Tibial nerve (tissue), 4 donors: ENCODE measurements around the gene SRR. TPM values are rescaled to one million over a fixed set of nuclear protein-coding genes. Genes with fewer than 3 reads are reported as not detected.
"Not testable (repeated sequence)": the region's sequence is repeated elsewhere in the genome, so short reads cannot be mapped to it uniquely, and the experiment has no call there.

ENCODE experiments used
- DNase-seq, 2 donors: peaks; one replicate each; pipeline ENCODE4 v3.0.0-alpha.2; 2019; ENCODE audit warnings: low spot score in 2 of 2
- H3K27ac ChIP-seq, 4 donors: fragments of 200-600 bp; sonication (generic) in 3 of 4; one replicate each; pipeline ENCODE4 v1.5.1; 2017 to 2019; ENCODE audit warnings: mild to moderate bottlenecking in 1 of 4
- H3K27me3 ChIP-seq, 2 donors: fragments of 200-600 bp; sonication (generic) in 1 of 2; one replicate each; pipeline versions ENCODE4 v1.5.1 to v1.6.0; 2017 to 2019
- H3K36me3 ChIP-seq, 3 donors: fragments of 200-600 bp; sonication (generic); one replicate each; pipeline ENCODE4 v1.5.1; 2018 to 2019
- H3K4me1 ChIP-seq, 4 donors: fragments of 200-600 bp; sonication (generic) in 3 of 4; one replicate each; pipeline ENCODE4 v1.5.1; 2017 to 2019
- H3K4me3 ChIP-seq, 4 donors: fragments of 200-600 bp; sonication (generic) in 3 of 4; one replicate each; pipeline ENCODE4 v1.5.1; 2017 to 2019; ENCODE audit warnings: mild to moderate bottlenecking in 1 of 4, moderate library complexity in 1 of 4
- H3K9me3 ChIP-seq, 4 donors: fragments of 200-600 bp; sonication (generic) in 3 of 4; one replicate each; pipeline ENCODE4 v1.5.1; 2017 to 2019
- CTCF ChIP-seq, 5 experiments: fragments of 200-600 bp in 3 of 5; fragments of 450-650 bp in 2 of 5; sonication (generic) in 3 of 5; IDR thresholded peaks; one replicate each; pipeline ENCODE4 v1.5.1; 2016 to 2019; ENCODE audit warnings: antibody characterized with exemption in 5 of 5, mild to moderate bottlenecking in 3 of 5, moderate library complexity in 2 of 5
- EP300 ChIP-seq, 2 donors: sonication (generic); formaldehyde crosslinking; IDR thresholded peaks; one replicate each; pipeline ENCODE4 v1.6.1; 2017; ENCODE audit warnings: antibody characterized with exemption in 2 of 2, mild to moderate bottlenecking in 1 of 2
- POLR2A ChIP-seq, 2 donors: fragments of 450-650 bp; IDR thresholded peaks; one replicate each; pipeline ENCODE4 v1.6.1; 2017; ENCODE audit warnings: antibody characterized with exemption in 2 of 2, mild to moderate bottlenecking in 2 of 2, moderate library complexity in 2 of 2
- WGBS, 2 donors: methylation state at CpG; one replicate each; pipeline ENCODE4 v1.1.5; 2018; 5-methylcytosine and 5-hydroxymethylcytosine counted together
- total RNA-seq, 4 donors: library from RNA; depleted of rRNA; stranded (reverse); fragments of >200 nt; gene quantifications; one replicate each; pipeline ENCODE4 v1.1.0, GENCODE V29; 2016

The SRR gene
- 10 to 100 TPM in 1 of 4 donors, 1 to 10 TPM in 3; 6.3 to 13.8 (median 7.9) TPM for total RNA-seq

- peaks cover 2 to 33% (median 11%) of the 10 kb centered on the region in 4 donors for H3K4me1 ChIP-seq
- TF ChIP-seq POLR2A (IDR thresholded peaks at IDR 0.05) (peak in 1 of 2 donors; percentile 60), CTCF (IDR thresholded peaks at IDR 0.05) (no peak), EP300 (IDR thresholded peaks at IDR 0.05) (peak in 1 of 2 donors; percentile 83)
- no peaks in the 10 kb centered on the region for H3K27me3 ChIP-seq
- peaks cover 0 to 19% (median 0%) of the 10 kb centered on the region in 3 donors for H3K36me3 ChIP-seq
- H3K4me3 ChIP-seq, result peak within 1 kb of the TSS; percentile 68 to 92 (median 89)
- 0 to 1% methylated on average over 60 to 99 of the region's 108 CpGs for WGBS, 2 donors
- peak within 1 kb of the TSS; percentile 75 to 93 (median 92) for H3K27ac ChIP-seq
- H3K9me3 ChIP-seq, result no peaks in the 10 kb centered on the region
- peak; percentile 83 to 86 for DNase-seq
Observed at GRCh38 chr17:2303204-2304188, at the start of gene SRR, which contains the start of gene SMG6. Gene SRR, plus strand, starts transcription at chr17:2303950. Its CDS starts 11,611 bp downstream, at chr17:2315561. Gene SMG6, minus strand, starts transcription at chr17:2303785. Its CDS starts 65 bp downstream, at chr17:2303720.

- peak overlapping the region in 1 of 4 donors; percentile 61 for H3K27ac ChIP-seq
- not testable (repeated sequence) for H3K9me3 ChIP-seq, H3K4me3 ChIP-seq, DNase-seq, H3K27me3 ChIP-seq
- peaks cover 0 to 17% (median 0%) of the 10 kb centered on the region in 3 donors for H3K36me3 ChIP-seq
- WGBS, 2 donors, result 92% methylated on average over 8 of the region's 8 CpGs
- peaks cover 0 to 18% (median 4%) of the 10 kb centered on the region in 4 donors for H3K4me1 ChIP-seq
Observed at GRCh38 chr17:2258830-2259229, 44.9 kb upstream of the SRR start.

- no peaks in the 10 kb centered on the region for H3K27me3 ChIP-seq
- TF ChIP-seq EP300 (IDR thresholded peaks at IDR 0.05), result no peak
- TF ChIP-seq POLR2A (IDR thresholded peaks at IDR 0.05), result no peak
- TF ChIP-seq CTCF (IDR thresholded peaks at IDR 0.05), result no peak
- WGBS, 2 donors, result 86 to 88% methylated on average over 8 of the region's 8 CpGs
- no peak for DNase-seq
- peak overlapping the region in 1 of 4 donors; percentile 61 for H3K27ac ChIP-seq
- H3K4me1 ChIP-seq, result peaks cover 0 to 27% (median 6%) of the 10 kb centered on the region in 4 donors
- H3K36me3 ChIP-seq, result peaks cover 0 to 5% (median 0%) of the 10 kb centered on the region in 3 donors
- H3K4me3 ChIP-seq, result no peak overlapping the region
- no peaks in the 10 kb centered on the region for H3K9me3 ChIP-seq
Observed at GRCh38 chr17:2259769-2260536, 43.8 kb upstream of the SRR start.

- WGBS, 2 donors, result 64 to 80% methylated on average over 2 of the region's 2 CpGs
- peaks cover 0 to 27% (median 6%) of the 10 kb centered on the region in 4 donors for H3K4me1 ChIP-seq
Observed at GRCh38 chr17:2262135-2262587, 41.6 kb upstream of the SRR start.

More at GRCh38 chr17:2262135-2262587, 41.6 kb upstream of the SRR start:
- no peak overlapping the region for H3K4me3 ChIP-seq
- no peak for TF ChIP-seq CTCF (IDR thresholded peaks at IDR 0.05)
- peak in 1 of 2 donors; percentile 34 for TF ChIP-seq EP300 (IDR thresholded peaks at IDR 0.05)
- no peak for TF ChIP-seq POLR2A (IDR thresholded peaks at IDR 0.05)
- no peak for DNase-seq
- H3K9me3 ChIP-seq, result no peaks in the 10 kb centered on the region
- no peaks in the 10 kb centered on the region for H3K27me3 ChIP-seq
- H3K27ac ChIP-seq, result peak overlapping the region in 1 of 4 donors; percentile 35
- peaks cover 0 to under 1% (median 0%) of the 10 kb centered on the region in 3 donors for H3K36me3 ChIP-seq
